Measurements from ENCODE around the gene DAP. TPM values are rescaled to one million over a fixed set of nuclear protein-coding genes. Genes with fewer than 3 reads are reported as not detected.
A peak's percentile ranks its signal among the peaks of the same experiment; 100 is the strongest.

Gene DAP
- total and polyA plus RNA-seq, 10 of the 15 experiments (the other 5 are each of a cell fraction or from before 2014, with no cell fraction given): 12.9 to 130 (median 49.9) TPM

GRCh38 chr5:10700516-10700915, 60.5 kb downstream of the DAP start:
- Histone ChIP-seq H3K79me2 (ENCODE audit: control insufficient read depth, insufficient read depth, low read length) (peaks cover 11% of the 10 kb centered on the region), H3K9me3 (replicated peaks; ENCODE audit: control insufficient read depth, insufficient read depth, low read length) (no peaks in the 10 kb centered on the region), H3K4me1 (ENCODE audit: control insufficient read depth, insufficient read depth, low read length) (peaks cover 47% of the 10 kb centered on the region), H4K20me1 (ENCODE audit: control insufficient read depth, insufficient read depth) (no peaks in the 10 kb centered on the region), H2AFZ (ENCODE audit: control insufficient read depth, low read depth, low read length) (no peak overlapping the region), H3K27ac (ENCODE audit: control insufficient read depth, insufficient read depth) (peak overlapping the region; percentile 80), H3K9ac (ENCODE audit: control insufficient read depth, insufficient read depth, low read length) (no peak overlapping the region), H3K36me3 (ENCODE audit: control insufficient read depth in 2 of 2, insufficient read depth in 2 of 2, low read length in 1 of 2) (peaks cover 7 to 9% of the 10 kb centered on the region in 2 experiments; a peak in 3 of 4 replicates), H3K4me2 (ENCODE audit: control insufficient read depth, insufficient read depth) (peak overlapping the region; percentile 81), H3K27me3 (replicated peaks in 1 of 2; ENCODE audit: control insufficient read depth in 2 of 2, insufficient read depth in 2 of 2, low read length in 1 of 2) (no peaks in the 10 kb centered on the region), H3K4me3 (no peak overlapping the region)
- POLR2A ChIA-PET: no interaction called here
- no TSS peak for BruUV-seq (replicated peaks)
- no peak for ATAC-seq
- CTCF ChIA-PET: interaction anchor here (1.0 to 4.6 kb wide), 12 partner anchors 10 to 155 kb away, joined by 3 to 26 read pairs (median 4); no protein-coding TSS in a partner anchor
- 92% methylated on average over 7 of the region's 7 CpGs for WGBS (ENCODE audit: insufficient coverage, insufficient replicate concordance, low lambda C conversion rate, missing lambda C conversion rate)
- intact Hi-C loops (cut with micrococcal nuclease; ENCODE audit: unreplicated experiment) (loop anchor here (5.0 kb wide), 1 partner anchor 337 kb away; no protein-coding TSS in a partner anchor), in situ Hi-C loops (cut with MboI) (no loop called here)
- no peak for DNase-seq (ENCODE audit: low read depth, low spot score)
- no peak for FAIRE-seq
- RAD21 ChIA-PET (ENCODE audit: unreplicated experiment): interaction anchor here (1.5 kb wide), 1 partner anchor 54 kb away, joined by 5 read pairs; no protein-coding TSS in a partner anchor
- SMC1A ChIA-PET (ENCODE audit: uncharacterized antibody, unreplicated experiment): interaction anchor here (1.7 to 2.7 kb wide), 2 partner anchors 10 to 15 kb away, joined by 8 to 13 read pairs; no protein-coding TSS in a partner anchor
- TF ChIP-seq KAT2A (conservative IDR thresholded peaks at IDR 0.05; ENCODE audit: control insufficient read depth, low read depth, low read length) (no peak), BHLHE40 (IDR thresholded peaks at IDR 0.05; ENCODE audit: borderline replicate concordance in 1 of 2, low read depth in 2 of 2, low read length in 1 of 2) (peak in 1 of 2 experiments; percentile 46; a peak in 1 of 4 replicates), POLR2A (IDR thresholded peaks at IDR 0.05; ENCODE audit: low read depth, low read length) (0 out of 2 replicates have a peak, but pooled peaks have one; percentile 9)

GRCh38 chr5:10699987-10700386, 61.0 kb downstream of the DAP start:
- ChIA-PET POLR2A (interaction anchor here (0.5 to 1.1 kb wide), 2 partner anchors 9 to 60 kb away, joined by 3 to 4 read pairs; no protein-coding TSS in a partner anchor), RAD21 (ENCODE audit: unreplicated experiment) (interaction anchor here (0.9 to 1.5 kb wide), 5 partner anchors 16 to 108 kb away, joined by 3 to 5 read pairs (median 4); no protein-coding TSS in a partner anchor), CTCF (interaction anchor here (0.7 to 4.4 kb wide), 11 partner anchors 10 to 103 kb away, joined by 3 to 16 read pairs (median 4); no protein-coding TSS in a partner anchor), SMC1A (ENCODE audit: uncharacterized antibody, unreplicated experiment) (interaction anchor here (0.9 to 2.7 kb wide), 4 partner anchors 10 to 116 kb away, joined by 4 to 13 read pairs (median 6); no protein-coding TSS in a partner anchor)
- Histone ChIP-seq H3K79me2 (ENCODE audit: control insufficient read depth, insufficient read depth, low read length) (peaks cover 11% of the 10 kb centered on the region), H2AFZ (ENCODE audit: control insufficient read depth, low read depth, low read length) (no peak overlapping the region; the same call in 1 of the 2 replicates), H3K4me1 (ENCODE audit: control insufficient read depth, insufficient read depth, low read length) (peaks cover 44% of the 10 kb centered on the region), H3K9me3 (replicated peaks; ENCODE audit: control insufficient read depth, insufficient read depth, low read length) (no peaks in the 10 kb centered on the region), H3K4me3 (no peak overlapping the region), H3K9ac (ENCODE audit: control insufficient read depth, insufficient read depth, low read length) (peak overlapping the region; percentile 10; the same call in 1 of the 2 replicates), H3K4me2 (ENCODE audit: control insufficient read depth, insufficient read depth) (peak overlapping the region; percentile 81), H3K27ac (ENCODE audit: control insufficient read depth, insufficient read depth) (peak overlapping the region; percentile 80), H4K20me1 (ENCODE audit: control insufficient read depth, insufficient read depth) (no peaks in the 10 kb centered on the region), H3K36me3 (ENCODE audit: control insufficient read depth in 2 of 2, insufficient read depth in 2 of 2, low read length in 1 of 2) (peaks cover 5 to 9% of the 10 kb centered on the region in 2 experiments; a peak in 3 of 4 replicates), H3K27me3 (replicated peaks in 1 of 2; ENCODE audit: control insufficient read depth in 2 of 2, insufficient read depth in 2 of 2, low read length in 1 of 2) (no peaks in the 10 kb centered on the region)
- in situ Hi-C loops (cut with MboI): loop anchor here (10.0 kb wide), 1 partner anchor 165 kb away; no protein-coding TSS in a partner anchor
- intact Hi-C loops (cut with micrococcal nuclease; ENCODE audit: unreplicated experiment): loop anchor here (2.0 to 10.0 kb wide), 4 partner anchors 61 to 475 kb away; partner anchors contain the start of gene DAP
- ATAC-seq: peak; percentile 80
- no peak for DNase-seq (ENCODE audit: low read depth, low spot score)
- no TSS peak for BruUV-seq (replicated peaks)
- 29% methylated on average over 8 of the region's 8 CpGs for WGBS (ENCODE audit: insufficient coverage, insufficient replicate concordance, low lambda C conversion rate, missing lambda C conversion rate)
- peak; percentile 18 for FAIRE-seq
- TF ChIP-seq SREBF2 (IDR thresholded peaks at IDR 0.05; ENCODE audit: low read length): no peak
- TF ChIP-seq IKZF2 (IDR thresholded peaks at IDR 0.05): no peak
- no peak for TF ChIP-seq BMI1 (IDR thresholded peaks at IDR 0.05; ENCODE audit: borderline replicate concordance)
- TF ChIP-seq MEF2B (IDR thresholded peaks at IDR 0.05; ENCODE audit: partially characterized antibody, poor library complexity, severe bottlenecking): no peak
- TF ChIP-seq JUNB (IDR thresholded peaks at IDR 0.05): peak; percentile 18; the same call in 1 of the 2 replicates
- 0 out of 4 replicates have a peak, but pooled peaks of 1 of the 2 experiments have one; percentile 41 for TF ChIP-seq ETV6 (conservative IDR thresholded peaks at IDR 0.05 in 1 of 2, IDR thresholded peaks at IDR 0.05 in 1 of 2; ENCODE audit: borderline replicate concordance in 1 of 2, low read depth in 1 of 2)
- TF ChIP-seq RB1 (IDR thresholded peaks at IDR 0.05; ENCODE audit: borderline replicate concordance): no peak
- no peak for TF ChIP-seq POLR2AphosphoS2 (IDR thresholded peaks at IDR 0.05; ENCODE audit: low read depth, low read length)
- TF ChIP-seq SIN3A (IDR thresholded peaks at IDR 0.05; ENCODE audit: low read depth, low read length): no peak
- TF ChIP-seq GABPA (IDR thresholded peaks at IDR 0.05; ENCODE audit: low read depth): 0 out of 2 replicates have a peak, but pooled peaks have one; percentile 45
- TF ChIP-seq POLR2A (IDR thresholded peaks at IDR 0.05; ENCODE audit: low read depth, low read length): 0 out of 2 replicates have a peak, but pooled peaks have one; percentile 27
- peak; percentile 81 for TF ChIP-seq CREM (IDR thresholded peaks at IDR 0.05; ENCODE audit: low read depth)
- TF ChIP-seq TCF7 (IDR thresholded peaks at IDR 0.05; ENCODE audit: borderline replicate concordance): no peak
- no peak for TF ChIP-seq MYB (IDR thresholded peaks at IDR 0.05; ENCODE audit: borderline replicate concordance, low read depth, low read length)
- TF ChIP-seq NFIC (IDR thresholded peaks at IDR 0.05; ENCODE audit: low read depth, low read length): peak; percentile 62
- peak; percentile 92 for TF ChIP-seq CREB1 (IDR thresholded peaks at IDR 0.05; ENCODE audit: low read depth)
- TF ChIP-seq HDAC2 (IDR thresholded peaks at IDR 0.05): no peak

Data from GM12878 (cell line).